HepG2 (cell line): ENCODE results near the gene NTMT2. TPM values are rescaled to one million over a fixed set of nuclear protein-coding genes. Genes with fewer than 3 reads are reported as not detected.

Experiments used
- ATAC-seq: fragments of 200-7000 bp; cut with Tn5 transposase; 3 replicates; pipeline ENCODE4 v1.9.1; 2020; ENCODE audit warnings: mild to moderate bottlenecking, moderate library complexity
- BruUV-seq: library from RNA; stranded (reverse); fragments of 400-500 nt; replicated peaks from 2 replicates; lab custom pipeline; 2021; lab: Mats Ljungman, UMichigan
- CTCF ChIA-PET: fragments of 300-600 bp; formaldehyde crosslinking; extraction: SDS; loops from one replicate; lab custom pipeline; 2021; ENCODE audit warnings: low total read pairs, inconsistent platforms, low intra/inter-chr PET ratio; lab: Yijun Ruan, JAX
- POLR2A ChIA-PET: fragments of 350-600 bp; sonication (Branson Sonifier 250); formaldehyde crosslinking; loops from one replicate; lab custom pipeline; 2020; ENCODE audit warnings: antibody characterized with exemption, inconsistent platforms; lab: Yijun Ruan, JAX
- DNase-seq: peaks from one replicate; pipeline ENCODE4 v3.0.0-alpha.2; 2015; ENCODE audit warnings: low spot score
- FAIRE-seq: peaks from 3 replicates; lab custom pipeline; 2011; peaks lifted over from hg19 to GRCh38; lab: Jason Lieb, UNC
- H2AFZ ChIP-seq: one replicate; pipeline ENCODE4 v1.6.1; 2011; ENCODE audit warnings: low read length, inconsistent platforms
- H3K27ac ChIP-seq: fragments of 300-600 bp; 3 replicates; pipeline ENCODE4 v1.8.0; 2011; ENCODE audit warnings: mixed run types, mild to moderate bottlenecking, mixed read lengths, low read length, inconsistent platforms; ENCODE audit not compliant: insufficient read depth; ENCODE audit errors: extremely low read length
- H3K27me3 ChIP-seq, 2 experiments: fragments of 200-600 bp in 1 of 2; 2 replicates in 1 of 2; 3 replicates in 1 of 2; pipeline versions ENCODE4 v1.6.0 to v1.8.0; 2011; ENCODE audit warnings: low read length in 2 of 2, mild to moderate bottlenecking in 2 of 2, moderate library complexity in 2 of 2, inconsistent platforms in 1 of 2; ENCODE audit not compliant: insufficient read depth in 2 of 2, control insufficient read depth in 1 of 2
- H3K36me3 ChIP-seq, 2 experiments: fragments of 200-600 bp in 1 of 2; replicated peaks in 1 of 2; 2 replicates in 1 of 2; 3 replicates in 1 of 2; pipeline versions ENCODE4 v1.5.1 to v1.8.0; 2011; ENCODE audit warnings: low read length in 2 of 2, inconsistent platforms in 1 of 2; ENCODE audit not compliant: insufficient read depth in 2 of 2, control insufficient read depth in 1 of 2
- H3K4me1 ChIP-seq: 2 replicates; pipeline ENCODE4 v1.5.1; 2012; ENCODE audit warnings: low read length, inconsistent platforms; ENCODE audit not compliant: insufficient read depth
- H3K4me2 ChIP-seq: 2 replicates; pipeline ENCODE4 v1.6.0; 2011; ENCODE audit warnings: low read depth, low read length, inconsistent platforms
- H3K4me3 ChIP-seq, 3 experiments: fragments of 200-600 bp in 1 of 3; sonication (generic), shearing (Covaris generic) in 1 of 3; replicated peaks in 1 of 3; 2 replicates each; pipeline ENCODE4 v1.5.1; 2011 to 2016; ENCODE audit warnings: low read length in 3 of 3, inconsistent platforms in 2 of 3, low read depth in 2 of 3, mild to moderate bottlenecking in 2 of 3, control low read depth in 1 of 3, mixed read lengths in 1 of 3; ENCODE audit not compliant: insufficient read depth in 1 of 3
- H3K79me2 ChIP-seq: one replicate; pipeline ENCODE4 v1.6.1; 2011; ENCODE audit warnings: low read length, inconsistent platforms; ENCODE audit not compliant: insufficient read depth
- H3K9ac ChIP-seq: 2 replicates; pipeline ENCODE4 v1.6.0; 2011; ENCODE audit warnings: mild to moderate bottlenecking, low read depth, low read length, inconsistent platforms; ENCODE audit not compliant: insufficient read depth
- H3K9me3 ChIP-seq: 2 replicates; pipeline ENCODE4 v1.5.1; 2012; ENCODE audit warnings: mild to moderate bottlenecking, low read length
- H4K20me1 ChIP-seq: 2 replicates; pipeline ENCODE4 v1.6.0; 2011; ENCODE audit warnings: inconsistent platforms, mild to moderate bottlenecking, low read length, moderate library complexity; ENCODE audit not compliant: insufficient read depth
- ASH2L ChIP-seq: fragments of 300-600, 200-600 bp; sonication (generic); IDR thresholded peaks from 2 replicates; pipeline ENCODE4 v1.7.0; 2017; ENCODE audit warnings: low read depth, mild to moderate bottlenecking, moderate library complexity, mixed read lengths, low read length; ENCODE audit not compliant: insufficient read length
- CENPX ChIP-seq: sonication (generic); formaldehyde crosslinking; IDR thresholded peaks from 2 replicates; pipeline ENCODE4 v1.9.0; 2021; ENCODE audit warnings: mild to moderate bottlenecking, missing genetic modification reagents, moderate library complexity
- ESRRA ChIP-seq: sonication (generic); formaldehyde crosslinking; IDR thresholded peaks from 2 replicates; pipeline ENCODE4 v1.5.1; 2020; ENCODE audit warnings: mild to moderate bottlenecking, low read depth, missing genetic modification reagents
- KDM2A ChIP-seq: sonication (generic); formaldehyde crosslinking; IDR thresholded peaks from 2 replicates; pipeline ENCODE4 v1.4.0; 2020; ENCODE audit warnings: low read depth, missing genetic modification reagents, borderline replicate concordance
- KDM3A ChIP-seq: IDR thresholded peaks from 2 replicates; pipeline ENCODE4 v1.6.1; 2018; ENCODE audit warnings: low read depth, missing compliant biosample characterization
- PRDM15 ChIP-seq: sonication (generic); formaldehyde crosslinking; IDR thresholded peaks from 2 replicates; pipeline ENCODE4 v1.4.0; 2020; ENCODE audit warnings: missing genetic modification reagents
- ZNF256 ChIP-seq: sonication (generic); formaldehyde crosslinking; conservative IDR thresholded peaks from 2 replicates; pipeline ENCODE4 v1.4.0; 2020; ENCODE audit warnings: missing genetic modification reagents
- ZNF558 ChIP-seq: sonication (generic); formaldehyde crosslinking; IDR thresholded peaks from 2 replicates; pipeline ENCODE4 v1.9.0; 2022; ENCODE audit warnings: mild to moderate bottlenecking, missing genetic modification reagents, borderline replicate concordance
- ZNF792 ChIP-seq: IDR thresholded peaks from 2 replicates; pipeline ENCODE4 v1.6.1; 2016
- WGBS: methylation state at CpG from one replicate; pipeline ENCODE4 v1.1.6; 2017; ENCODE audit warnings: low lambda C conversion rate; 5-methylcytosine and 5-hydroxymethylcytosine counted together
- in situ Hi-C: cut with HindIII; loops from 2 replicates; pipeline ENCODE4 v1.10.0; 2017; ENCODE audit warnings: low pct_unique_long_range_greater_than_20kb; ENCODE audit not compliant: extremely low pct_ligation_motif_present
- intact Hi-C: fragments of 100-400 bp; cut with micrococcal nuclease; formaldehyde crosslinking; loops from one replicate; pipeline ENCODE4 v1.10.0; 2022; ENCODE audit not compliant: unreplicated experiment
- polyA plus RNA-seq, 8 experiments: library from polyadenylated mRNA; depleted of rRNA in 3 of 8; stranded (reverse) in 7 of 8; unstranded in 1 of 8; fragments of >200 nt; fragmentation: Illumina TruSeq in 4 of 8; extraction: Trizol in 4 of 8; gene quantifications; 2 replicates each; pipeline versions ENCODE4 v1.2.1 to v1.2.3, GENCODE V29; 2011 to 2016; ENCODE audit warnings: low read depth in 4 of 8, missing spikeins in 1 of 8, mixed read lengths in 1 of 8; ENCODE audit not compliant: insufficient read depth in 1 of 8
- total RNA-seq, 5 experiments: library from RNA; depleted of rRNA; stranded (reverse); fragments of >200 nt; fragmentation: Illumina TruSeq; extraction: Trizol; gene quantifications; 2 replicates each; pipeline ENCODE4 v1.2.3, GENCODE V29; 2016; ENCODE audit warnings: low read depth in 1 of 5

NTMT2 gene
- total and polyA plus RNA-seq, 2 of the 13 experiments (the other 11 are each of a cell fraction or from before 2014, with no cell fraction given) = not detected

GRCh38 chr1:170131984-170132383 is 13.8 kb upstream of the NTMT2 start:
- H3K4me2 ChIP-seq = no peak overlapping the region
- no peaks in the 10 kb centered on the region for H3K79me2 ChIP-seq
- ATAC-seq (no peak), DNase-seq (no peak)
- H3K27ac ChIP-seq = no peak overlapping the region
- H4K20me1 ChIP-seq = no peaks in the 10 kb centered on the region
- H3K4me1 ChIP-seq = no peaks in the 10 kb centered on the region
- H3K36me3 ChIP-seq = no peaks in the 10 kb centered on the region
- BruUV-seq = no TSS peak
- CTCF ChIA-PET = no interaction called here
- H3K9me3 ChIP-seq = no peaks in the 10 kb centered on the region
- H3K27me3 ChIP-seq = no peaks in the 10 kb centered on the region
- H3K4me3 ChIP-seq = no peak overlapping the region
- 0% methylated on average over 1 of the region's 1 CpG for WGBS
- TF ChIP-seq KDM3A (no peak), ZNF558 (CRISPR knock-in tag) (no peak), ESRRA (CRISPR knock-in tag) (no peak), ASH2L (no peak)
- TF ChIP-seq, all 625 proteins: peak for 0
- H3K9ac ChIP-seq = no peak overlapping the region
- FAIRE-seq = no peak
- in situ Hi-C loops = no loop called here
- no peak overlapping the region for H2AFZ ChIP-seq
- intact Hi-C loops = no loop called here
- POLR2A ChIA-PET = no interaction called here

DNA sequence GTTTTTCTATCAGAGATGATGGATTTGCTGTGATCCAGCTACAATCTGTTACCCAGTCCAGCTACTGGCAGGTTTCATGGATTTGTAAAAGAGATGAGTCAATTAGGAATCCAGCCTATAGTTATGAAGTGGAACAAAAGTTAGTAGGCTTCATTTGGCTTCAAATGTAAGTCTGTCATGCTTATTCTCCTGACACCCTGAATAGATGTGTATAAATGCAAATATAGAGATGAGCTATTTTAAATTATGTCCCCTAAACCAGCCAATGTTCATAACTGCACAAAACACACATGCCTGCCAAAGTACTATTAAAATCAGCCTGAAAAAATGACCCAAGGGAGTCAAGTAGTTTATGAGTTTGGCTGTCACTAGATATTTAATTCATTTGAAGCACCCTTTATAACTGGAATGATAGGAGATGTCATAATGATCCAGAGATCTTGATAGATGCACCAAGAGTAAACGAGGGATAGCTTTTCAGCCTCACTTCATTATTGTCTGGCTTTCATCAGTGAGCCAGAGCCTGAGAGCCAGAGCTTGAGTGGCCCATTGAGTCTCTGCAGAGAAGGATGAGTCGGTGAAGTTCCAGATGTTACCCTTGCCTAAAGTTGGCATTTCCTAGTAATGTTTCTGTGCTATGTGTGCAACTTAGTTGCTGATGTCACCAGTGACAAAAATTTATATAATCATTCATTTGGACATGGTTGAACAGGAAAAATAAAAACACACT is 11.8 kb upstream of the NTMT2 start:
- in situ Hi-C loops (no loop called here), intact Hi-C loops (no loop called here)
- Histone ChIP-seq H3K27ac (no peak overlapping the region), H3K4me1 (no peaks in the 10 kb centered on the region), H3K27me3 (no peaks in the 10 kb centered on the region), H3K9me3 (no peaks in the 10 kb centered on the region), H4K20me1 (no peaks in the 10 kb centered on the region), H3K79me2 (no peaks in the 10 kb centered on the region), H3K36me3 (no peaks in the 10 kb centered on the region), H3K4me2 (no peak overlapping the region), H2AFZ (no peak overlapping the region), H3K4me3 (no peak overlapping the region), H3K9ac (no peak overlapping the region)
- no peak for TF ChIP-seq ZNF256 (CRISPR knock-in tag)
- no peak for TF ChIP-seq PRDM15 (CRISPR knock-in tag)
- no peak for TF ChIP-seq CENPX
- TF ChIP-seq KDM2A (CRISPR knock-in tag) = no peak
- TF ChIP-seq ZNF792 (CRISPR knock-in tag) = no peak
- CTCF ChIA-PET = no interaction called here
- no peak for ATAC-seq
- FAIRE-seq = no peak
- WGBS = 20% methylated on average over 2 of the region's 2 CpGs
- BruUV-seq = no TSS peak
- POLR2A ChIA-PET = no interaction called here
- no peak for DNase-seq
